Astrocyte of the cerebellum (primary cell): Measurements from ENCODE around the gene KIFC1.

Experiments used
- DNase-seq: peaks from one replicate; pipeline ENCODE4 v3.0.0-alpha.2; 2011; ENCODE audit warnings: low read depth
- H3K4me3 ChIP-seq: 2 replicates; pipeline ENCODE4 v1.5.1; 2011; ENCODE audit warnings: mild to moderate bottlenecking, low read depth, low read length, moderate library complexity
- in situ Hi-C: cut with HindIII; loops from 2 replicates; pipeline ENCODE4 v1.10.0; 2017; ENCODE audit warnings: low sequenced_read_pairs
- TF ChIP-seq, protein P1 (sequence below): IDR thresholded peaks from 2 replicates; pipeline ENCODE4 v1.5.1; 2012; ENCODE audit warnings: low read length, low read depth, moderate library complexity, mild to moderate bottlenecking; ENCODE audit errors: missing control alignments

Gene KIFC1

DNA sequence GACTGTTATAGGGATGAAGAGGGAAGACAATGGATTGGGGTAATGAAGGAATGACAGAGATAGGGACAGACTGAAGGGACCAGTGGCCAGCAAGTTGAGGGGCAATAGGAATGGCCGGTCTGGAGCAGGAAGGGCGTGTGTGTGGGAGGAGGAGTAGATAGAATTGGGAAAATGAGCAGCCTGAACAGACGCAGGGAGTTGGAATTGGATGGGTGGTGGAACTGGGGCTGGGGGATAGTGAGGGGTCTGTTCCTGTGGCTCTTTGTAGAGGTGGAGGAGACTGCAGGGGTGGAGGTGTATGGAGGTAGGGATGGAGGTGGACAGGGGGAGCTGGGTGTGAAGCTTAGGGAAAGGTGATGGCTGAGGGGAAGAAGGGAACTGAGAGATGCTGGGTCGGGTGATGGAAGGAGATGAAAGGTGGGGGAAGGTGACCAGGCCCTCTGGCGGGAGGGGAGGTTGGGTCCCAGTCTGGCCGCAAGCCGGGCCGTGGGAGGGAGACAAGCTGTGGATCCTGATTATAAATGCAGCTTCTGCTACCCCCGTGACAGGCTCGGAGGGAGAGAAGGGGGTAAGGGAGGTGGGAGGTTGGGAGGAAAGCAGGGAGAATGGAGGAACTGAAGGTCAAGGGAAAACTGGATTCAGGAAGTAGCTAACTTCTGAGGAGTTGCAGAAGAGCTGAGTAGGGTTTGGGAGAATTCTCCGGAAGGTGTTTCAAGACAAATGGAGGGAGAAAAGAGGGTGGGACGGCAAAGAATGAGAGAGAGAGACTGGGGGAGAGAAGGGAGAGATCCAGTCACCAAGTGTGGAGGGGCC, 33.4 kb downstream of the KIFC1 start:
- in situ Hi-C loops: no loop called here
- peak overlapping the region; percentile 47 for H3K4me3 ChIP-seq
- DNase-seq: no peak
- TF ChIP-seq, protein P1, sequence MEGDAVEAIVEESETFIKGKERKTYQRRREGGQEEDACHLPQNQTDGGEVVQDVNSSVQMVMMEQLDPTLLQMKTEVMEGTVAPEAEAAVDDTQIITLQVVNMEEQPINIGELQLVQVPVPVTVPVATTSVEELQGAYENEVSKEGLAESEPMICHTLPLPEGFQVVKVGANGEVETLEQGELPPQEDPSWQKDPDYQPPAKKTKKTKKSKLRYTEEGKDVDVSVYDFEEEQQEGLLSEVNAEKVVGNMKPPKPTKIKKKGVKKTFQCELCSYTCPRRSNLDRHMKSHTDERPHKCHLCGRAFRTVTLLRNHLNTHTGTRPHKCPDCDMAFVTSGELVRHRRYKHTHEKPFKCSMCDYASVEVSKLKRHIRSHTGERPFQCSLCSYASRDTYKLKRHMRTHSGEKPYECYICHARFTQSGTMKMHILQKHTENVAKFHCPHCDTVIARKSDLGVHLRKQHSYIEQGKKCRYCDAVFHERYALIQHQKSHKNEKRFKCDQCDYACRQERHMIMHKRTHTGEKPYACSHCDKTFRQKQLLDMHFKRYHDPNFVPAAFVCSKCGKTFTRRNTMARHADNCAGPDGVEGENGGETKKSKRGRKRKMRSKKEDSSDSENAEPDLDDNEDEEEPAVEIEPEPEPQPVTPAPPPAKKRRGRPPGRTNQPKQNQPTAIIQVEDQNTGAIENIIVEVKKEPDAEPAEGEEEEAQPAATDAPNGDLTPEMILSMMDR: no peak

DNA sequence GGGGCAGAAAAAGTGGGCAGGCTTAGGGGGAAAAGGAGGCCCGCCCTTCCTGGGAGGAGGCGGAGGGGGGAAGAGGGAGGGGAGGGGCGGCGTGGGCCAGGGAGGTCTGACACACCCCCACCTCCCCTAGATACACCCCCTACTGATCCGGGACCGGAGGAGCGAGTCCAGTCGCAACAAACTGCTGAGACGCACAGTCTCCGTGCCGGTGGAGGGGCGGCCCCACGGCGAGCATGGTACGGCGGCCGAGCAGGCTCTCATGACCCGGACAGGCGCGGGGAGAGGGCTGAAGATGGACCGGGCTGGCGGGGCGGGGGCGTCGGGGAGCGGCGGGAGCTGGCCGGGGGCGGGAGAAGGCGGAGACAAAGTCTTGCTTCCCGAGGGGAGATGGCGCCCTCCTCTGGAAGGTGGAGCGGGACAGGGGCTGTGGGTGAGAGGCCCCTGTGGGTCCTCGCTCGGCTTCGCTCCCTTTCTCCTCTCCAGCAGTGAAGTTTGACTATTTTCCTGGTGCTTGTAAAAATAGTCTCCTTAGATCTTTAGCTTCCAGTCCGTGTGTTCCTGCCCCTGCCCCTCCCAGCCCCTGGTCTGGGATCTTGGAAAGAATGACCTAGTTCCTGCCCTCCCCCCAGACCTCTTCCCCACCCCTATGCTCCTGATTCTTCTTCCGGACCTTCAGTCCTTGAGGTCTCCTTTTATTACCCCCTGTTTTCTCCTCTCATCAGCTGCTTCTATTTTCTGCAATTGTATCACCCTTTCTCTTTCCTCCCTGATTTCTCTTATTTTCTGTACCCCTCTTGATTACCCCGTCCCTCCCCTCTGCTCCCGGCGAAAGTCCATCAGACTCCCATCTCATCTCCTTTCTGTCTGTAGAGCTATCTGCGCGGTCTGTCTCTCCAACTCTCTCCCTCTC, 34.3 kb downstream of the KIFC1 start:
- in situ Hi-C loops: no loop called here
- peak overlapping the region; percentile 47 for H3K4me3 ChIP-seq
- TF ChIP-seq, protein P1: peak; percentile 52
- peak; percentile 34 for DNase-seq

DNA sequence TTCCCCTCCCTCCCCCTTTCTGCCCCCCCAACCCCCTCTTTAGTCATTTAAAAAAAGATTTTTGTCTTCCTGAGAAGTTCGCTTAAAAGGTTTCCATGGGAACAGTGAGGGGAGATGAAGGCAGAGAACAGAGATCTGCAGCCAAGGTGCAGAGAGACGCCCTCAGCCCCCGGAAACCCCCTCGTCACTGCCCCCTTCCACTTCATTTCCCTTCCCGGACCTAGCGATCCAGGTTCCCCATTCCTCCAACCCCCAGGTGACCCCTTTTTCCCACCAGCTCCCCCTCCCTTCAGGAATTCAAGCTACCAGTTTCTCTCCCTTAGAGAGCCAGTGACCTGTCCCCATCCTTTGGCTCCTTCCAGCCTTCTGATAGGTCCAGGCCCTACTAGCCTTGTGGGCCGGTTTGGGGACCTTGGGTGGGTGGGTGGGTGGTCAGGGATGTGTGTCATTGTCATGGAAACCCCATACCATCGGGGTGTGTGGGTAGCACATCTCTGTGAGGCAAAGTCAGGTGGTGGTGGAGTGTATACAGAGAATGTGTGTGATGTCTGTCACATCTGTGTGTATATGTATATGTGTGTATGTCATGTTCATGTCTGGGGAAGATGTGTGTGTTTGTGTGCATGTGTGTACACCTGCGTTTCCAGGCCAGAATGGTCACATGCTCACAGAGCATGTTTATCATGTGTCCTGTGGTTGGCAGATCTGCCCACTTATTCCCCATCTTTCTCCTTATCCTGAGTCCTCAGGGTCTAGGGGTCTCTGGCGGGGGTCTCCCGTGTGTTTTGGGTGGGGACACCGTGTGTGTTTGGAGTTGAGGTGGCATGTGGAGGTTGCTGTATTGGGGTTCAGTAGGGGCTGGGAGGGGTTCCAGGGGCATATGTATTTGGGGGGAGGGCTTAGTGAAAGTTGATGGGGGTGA, 35.2 kb downstream of the KIFC1 start:
- no peak for DNase-seq
- peak overlapping the region; percentile 53 for H3K4me3 ChIP-seq
- in situ Hi-C loops: no loop called here
- TF ChIP-seq, protein P1: no peak

DNA sequence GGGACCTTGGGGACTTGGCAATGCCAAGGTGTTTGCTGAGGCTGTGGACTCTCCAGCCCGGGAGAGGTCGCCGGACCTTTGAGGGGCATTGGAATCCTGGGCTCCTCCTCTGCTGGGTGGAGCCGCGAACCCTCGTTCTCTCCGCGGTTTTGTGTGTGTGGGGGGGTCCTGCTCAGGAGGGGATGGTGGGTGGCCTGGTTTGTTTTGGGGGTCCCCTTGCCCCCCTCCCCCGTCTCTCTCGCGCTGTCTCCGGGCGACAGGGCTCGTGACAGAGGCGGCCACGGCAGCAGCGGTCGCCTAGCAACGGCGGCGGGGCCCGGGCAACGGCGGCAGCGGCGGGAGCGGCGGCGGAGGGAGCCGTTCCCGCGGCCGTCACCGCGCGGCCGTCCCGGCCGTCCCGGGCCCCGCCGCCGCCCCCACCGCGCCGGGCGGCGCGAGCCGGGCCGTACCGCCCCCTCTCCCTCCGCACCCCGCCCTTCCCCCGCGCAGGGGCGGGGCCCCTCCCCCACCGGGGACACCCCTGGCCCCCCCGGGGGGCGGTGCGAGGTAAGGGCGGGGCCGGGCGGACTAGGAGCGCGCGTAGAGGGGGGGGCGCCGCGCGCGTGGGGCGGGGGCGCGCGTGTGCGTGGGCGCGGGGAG, 36.1 kb downstream of the KIFC1 start:
- no peak for DNase-seq
- peak overlapping the region; percentile 53 for H3K4me3 ChIP-seq
- TF ChIP-seq, protein P1: no peak
- in situ Hi-C loops: no loop called here

DNA sequence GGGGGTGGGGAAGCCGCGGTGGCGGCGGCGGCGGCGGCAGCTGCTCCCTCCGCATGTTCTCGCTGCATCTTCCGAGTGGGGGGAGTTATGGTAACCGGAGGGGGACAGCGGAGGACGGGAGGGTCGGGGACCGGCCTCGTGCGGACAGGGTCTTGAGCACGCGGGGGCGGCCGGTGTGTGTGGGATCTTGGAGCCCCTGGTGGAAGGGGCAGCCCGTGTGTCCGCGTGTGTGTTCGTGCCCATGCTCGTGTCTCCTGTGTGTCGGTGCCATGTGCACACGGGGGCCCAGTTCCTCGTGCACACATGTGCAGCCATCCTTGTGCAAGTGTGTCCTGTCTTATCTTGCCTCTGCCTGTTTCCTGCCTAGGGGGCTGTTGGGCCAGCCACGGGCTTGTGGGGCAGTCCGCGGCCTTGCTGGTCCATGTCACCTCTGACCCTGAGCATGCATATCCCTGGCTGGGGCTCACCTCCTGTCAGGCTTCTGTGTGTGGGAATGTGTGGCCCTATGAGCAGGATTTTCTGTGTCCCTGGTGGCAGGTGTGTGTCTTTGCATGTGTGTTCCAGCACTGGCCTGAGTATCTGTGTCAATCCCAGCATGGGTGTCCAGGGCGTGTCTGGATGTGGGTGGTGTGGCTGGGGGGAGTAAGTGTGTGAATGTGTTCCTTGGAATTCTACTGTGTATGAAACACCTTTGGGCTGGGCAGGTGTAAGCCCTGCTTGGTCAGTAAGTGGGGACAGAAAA, 36.8 kb downstream of the KIFC1 start:
- TF ChIP-seq, protein P1: peak; percentile 37
- no peak for DNase-seq
- peak overlapping the region; percentile 53 for H3K4me3 ChIP-seq
- in situ Hi-C loops: no loop called here
